Caco-2 (cell line): ENCODE measurements around the gene MRPL49. TPM values are rescaled to one million over a fixed set of nuclear protein-coding genes. Genes with fewer than 3 reads are reported as not detected.

Experiments used
- BruUV-seq: library from RNA; stranded (reverse); fragments of 400-500 nt; replicated peaks from 2 replicates; lab custom pipeline; 2021; lab: Mats Ljungman, UMichigan
- CTCF ChIA-PET: fragments of 300-600 bp; sonication (Branson Sonifier 250); formaldehyde crosslinking; loops from one replicate; lab custom pipeline; 2022; ENCODE audit warnings: antibody characterized with exemption; lab: Charles Lee
- POLR2A ChIA-PET: fragments of 300-600 bp; sonication (Branson Sonifier 250); formaldehyde crosslinking; loops from one replicate; lab custom pipeline; 2022; ENCODE audit warnings: antibody characterized with exemption; lab: Charles Lee
- DNase-seq, 2 experiments: peaks; one replicate each; pipeline versions ENCODE4 v3.0.0 to v3.0.0-alpha.2; 2020 to 2022
- H3K27me3 ChIP-seq: replicated peaks from 2 replicates; pipeline ENCODE4 v1.6.0; 2011; ENCODE audit warnings: low read length; ENCODE audit not compliant: control insufficient read depth, insufficient read depth
- H3K36me3 ChIP-seq: 2 replicates; pipeline ENCODE4 v1.5.1; 2011; ENCODE audit warnings: low read length; ENCODE audit not compliant: control insufficient read depth, insufficient read depth
- H3K4me1 ChIP-seq: fragments of 250-450 bp; sonication (Bioruptor Pico); 2 replicates; pipeline ENCODE4 v1.5.1; 2020; ENCODE audit warnings: mild to moderate bottlenecking
- H3K4me3 ChIP-seq: 2 replicates; pipeline ENCODE4 v1.5.1; 2011; ENCODE audit warnings: low read depth, mild to moderate bottlenecking, control low read depth, low read length
- H3K9me3 ChIP-seq: fragments of 250-450 bp; sonication (Bioruptor Pico); 2 replicates; pipeline ENCODE4 v1.5.1; 2020; ENCODE audit warnings: mild to moderate bottlenecking, moderate library complexity
- H3K27ac Mint-ChIP-seq: one replicate; pipeline ENCODE4 v1.8.0; 2022; ENCODE audit warnings: mixed read lengths; ENCODE audit not compliant: unreplicated experiment
- H3K27me3 Mint-ChIP-seq: one replicate; pipeline ENCODE4 v1.8.0; 2022; ENCODE audit warnings: mixed read lengths; ENCODE audit not compliant: insufficient read depth, unreplicated experiment
- H3K36me3 Mint-ChIP-seq: one replicate; pipeline ENCODE4 v1.8.0; 2022; ENCODE audit warnings: mild to moderate bottlenecking, mixed read lengths; ENCODE audit not compliant: insufficient read depth, unreplicated experiment
- H3K4me1 Mint-ChIP-seq: one replicate; pipeline ENCODE4 v1.8.0; 2022; ENCODE audit warnings: low read depth, mixed read lengths; ENCODE audit not compliant: unreplicated experiment
- H3K4me3 Mint-ChIP-seq: one replicate; pipeline ENCODE4 v1.8.0; 2022; ENCODE audit warnings: mild to moderate bottlenecking, moderate library complexity, mixed read lengths; ENCODE audit not compliant: unreplicated experiment
- H3K9me3 Mint-ChIP-seq: one replicate; pipeline ENCODE4 v1.8.0; 2022; ENCODE audit warnings: mixed read lengths; ENCODE audit not compliant: unreplicated experiment
- CTCF ChIP-seq, 2 experiments: fragments of 200-600 bp in 1 of 2; IDR thresholded peaks; 1 replicate in 1 of 2; 2 replicates in 1 of 2; pipeline versions ENCODE4 v1.5.1 to v1.8.0; 2011 to 2022; ENCODE audit warnings: antibody characterized with exemption in 1 of 2, control low read depth in 1 of 2, inconsistent platforms in 1 of 2, low read depth in 1 of 2, low read length in 1 of 2, mild to moderate bottlenecking in 1 of 2, moderate library complexity in 1 of 2; ENCODE audit not compliant: insufficient read depth in 1 of 2, severe bottlenecking in 1 of 2, unreplicated experiment in 1 of 2
- intact Hi-C: fragments of 100-400 bp; cut with micrococcal nuclease; formaldehyde crosslinking; loops from one replicate; pipeline ENCODE4 v1.10.0; 2022; ENCODE audit not compliant: unreplicated experiment
- total RNA-seq: library from RNA; stranded (reverse); gene quantifications from 2 replicates; pipeline ENCODE4 v1.2.3, GENCODE V29; 2022

The MRPL49 gene
- total RNA-seq, 1 experiment from 2014 or later: 95.1 TPM

DNA sequence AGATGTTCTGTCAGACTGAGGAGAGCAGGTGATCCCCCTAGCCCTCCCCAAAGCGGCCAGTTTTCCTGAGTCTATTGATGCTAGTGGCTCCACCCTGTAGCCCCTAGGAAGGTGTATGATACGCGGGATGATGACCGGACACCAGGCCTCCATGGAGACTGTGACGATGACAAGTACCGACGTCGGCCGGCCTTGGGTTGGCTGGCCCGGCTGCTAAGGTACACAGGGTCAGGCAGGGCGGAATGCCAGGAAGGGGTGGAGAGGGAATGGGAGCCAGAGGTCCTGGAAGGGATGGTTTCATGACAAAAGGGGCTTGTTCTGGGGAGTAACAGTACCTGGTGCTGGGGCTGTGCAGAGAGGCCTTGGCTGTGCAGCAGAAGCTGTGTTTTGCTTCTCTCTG, 34.9 kb upstream of the MRPL49 start:
- H3K4me3 ChIP-seq: no peak overlapping the region
- H3K27ac Mint-ChIP-seq: no peak overlapping the region
- no peaks in the 10 kb centered on the region for H3K27me3 ChIP-seq
- H3K4me3 Mint-ChIP-seq: no peak overlapping the region
- ChIA-PET POLR2A (no interaction called here), CTCF (no interaction called here)
- H3K36me3 Mint-ChIP-seq: peaks cover 39% of the 10 kb centered on the region
- H3K9me3 ChIP-seq: no peaks in the 10 kb centered on the region
- peaks cover 12% of the 10 kb centered on the region for H3K4me1 Mint-ChIP-seq
- no TSS peak for BruUV-seq
- H3K36me3 ChIP-seq: peaks cover 2% of the 10 kb centered on the region; the same call in 1 of the 2 replicates
- no peak for DNase-seq
- intact Hi-C loops: no loop called here
- no peaks in the 10 kb centered on the region for H3K9me3 Mint-ChIP-seq
- no peaks in the 10 kb centered on the region for H3K27me3 Mint-ChIP-seq
- H3K4me1 ChIP-seq: peaks cover 16% of the 10 kb centered on the region; the same call in 1 of the 2 replicates
- no peak for TF ChIP-seq CTCF (IDR thresholded peaks at IDR 0.05; ENCODE audit: insufficient read depth in 1 of 2, low read depth in 1 of 2, low read length in 1 of 2, severe bottlenecking in 1 of 2, unreplicated experiment in 1 of 2)

GRCh38 chr11:65087827-65088226, 34.3 kb upstream of the MRPL49 start:
- no peak overlapping the region for H3K4me3 ChIP-seq
- H3K4me1 Mint-ChIP-seq: peaks cover 9% of the 10 kb centered on the region
- no peaks in the 10 kb centered on the region for H3K27me3 Mint-ChIP-seq
- BruUV-seq: no TSS peak
- no peaks in the 10 kb centered on the region for H3K9me3 Mint-ChIP-seq
- POLR2A ChIA-PET: no interaction called here
- H3K4me1 ChIP-seq: peaks cover 12% of the 10 kb centered on the region; the same call in 1 of the 2 replicates
- intact Hi-C loops: no loop called here
- H3K9me3 ChIP-seq: no peaks in the 10 kb centered on the region
- peaks cover 2% of the 10 kb centered on the region; the same call in 1 of the 2 replicates for H3K36me3 ChIP-seq
- TF ChIP-seq CTCF (IDR thresholded peaks at IDR 0.05; ENCODE audit: insufficient read depth in 1 of 2, low read depth in 1 of 2, low read length in 1 of 2, severe bottlenecking in 1 of 2, unreplicated experiment in 1 of 2): no peak
- no peak overlapping the region for H3K4me3 Mint-ChIP-seq
- H3K36me3 Mint-ChIP-seq: peaks cover 34% of the 10 kb centered on the region
- no peaks in the 10 kb centered on the region for H3K27me3 ChIP-seq
- no peak for DNase-seq
- H3K27ac Mint-ChIP-seq: no peak overlapping the region
- CTCF ChIA-PET: no interaction called here

- CTCF ChIA-PET: interaction anchor here (0.5 kb wide), 1 partner anchor 25 kb away, joined by 5 read pairs; no protein-coding TSS in a partner anchor
These were observed 32.5 kb upstream of the MRPL49 start for GRCh38 chr11:65089621-65090020.

More at GRCh38 chr11:65089621-65090020, 32.5 kb upstream of the MRPL49 start:
- H3K4me1 Mint-ChIP-seq: peaks cover 7% of the 10 kb centered on the region
- H3K4me3 ChIP-seq: no peak overlapping the region
- no peaks in the 10 kb centered on the region for H3K27me3 Mint-ChIP-seq
- intact Hi-C loops: no loop called here
- H3K36me3 ChIP-seq: peaks cover 2% of the 10 kb centered on the region; the same call in 1 of the 2 replicates
- H3K4me3 Mint-ChIP-seq: no peak overlapping the region
- no peak for DNase-seq
- peaks cover 10% of the 10 kb centered on the region; the same call in 1 of the 2 replicates for H3K4me1 ChIP-seq
- BruUV-seq: no TSS peak
- no peaks in the 10 kb centered on the region for H3K9me3 Mint-ChIP-seq
- no peaks in the 10 kb centered on the region for H3K9me3 ChIP-seq
- H3K27ac Mint-ChIP-seq: no peak overlapping the region
- TF ChIP-seq CTCF (IDR thresholded peaks at IDR 0.05; ENCODE audit: insufficient read depth in 1 of 2, low read depth in 1 of 2, low read length in 1 of 2, severe bottlenecking in 1 of 2, unreplicated experiment in 1 of 2): no peak
- peaks cover 16% of the 10 kb centered on the region for H3K36me3 Mint-ChIP-seq
- POLR2A ChIA-PET: no interaction called here
- H3K27me3 ChIP-seq: no peaks in the 10 kb centered on the region
